HUDEP-2 (cell line): Measurements from ENCODE around the gene TRMT61A.
A peak's percentile ranks its signal among the peaks of the same experiment; 100 is the strongest.

Experiments used
- DNase-seq, 76 experiments: peaks; one replicate each; lab custom pipeline; 2025; ENCODE audit not compliant: unreplicated experiment in 76 of 76; lab: John Stamatoyannopoulos, UW

The TRMT61A gene

GRCh38 chr14:103533999-103534575 is 5.1 kb downstream of the TRMT61A start:
- DNase-seq, result no peak

- DNase-seq, result no peak
Measured at GRCh38 chr14:103534576-103535061, 5.6 kb downstream of the TRMT61A start.

DNA sequence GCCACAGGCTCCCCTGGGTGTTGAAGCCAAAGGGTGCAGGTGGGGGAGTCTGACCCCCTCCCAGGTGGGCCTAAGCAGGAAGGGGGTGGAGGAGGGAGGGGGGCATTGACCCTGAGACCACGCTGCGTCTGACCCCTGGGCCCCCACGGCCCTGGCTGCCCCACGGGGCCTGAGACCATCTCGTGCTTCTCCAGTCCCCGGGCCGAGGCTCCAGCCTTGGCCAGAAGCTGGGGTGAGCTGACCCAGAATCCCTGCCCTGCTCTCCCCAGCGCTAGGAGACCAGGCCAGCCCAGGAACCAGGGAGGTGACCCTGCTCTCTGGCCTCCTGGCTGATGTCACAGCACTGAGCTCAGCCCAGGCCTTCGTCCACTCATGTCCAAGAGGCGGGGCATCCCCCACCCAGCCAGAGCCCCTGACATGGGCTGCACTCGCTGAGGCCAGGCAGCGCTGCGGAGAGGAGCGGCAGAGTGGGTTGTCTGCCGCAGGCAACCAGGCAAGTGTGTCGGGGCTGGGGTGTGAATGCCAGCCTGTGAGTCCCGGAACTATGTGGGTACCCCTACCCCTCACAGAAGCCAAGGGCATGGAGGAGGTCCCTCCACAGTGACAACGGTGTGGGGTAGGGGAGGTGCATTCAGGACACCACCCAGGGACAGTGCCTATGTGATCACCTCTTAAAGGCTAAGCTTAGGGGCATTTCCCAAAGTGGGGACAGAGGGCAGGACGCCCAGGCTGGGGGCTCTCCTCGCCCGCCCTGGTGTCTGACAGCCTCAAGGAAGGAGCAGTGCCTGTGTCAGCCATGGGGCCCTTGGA is 6.3 kb downstream of the TRMT61A start:
- no peak for DNase-seq

DNA sequence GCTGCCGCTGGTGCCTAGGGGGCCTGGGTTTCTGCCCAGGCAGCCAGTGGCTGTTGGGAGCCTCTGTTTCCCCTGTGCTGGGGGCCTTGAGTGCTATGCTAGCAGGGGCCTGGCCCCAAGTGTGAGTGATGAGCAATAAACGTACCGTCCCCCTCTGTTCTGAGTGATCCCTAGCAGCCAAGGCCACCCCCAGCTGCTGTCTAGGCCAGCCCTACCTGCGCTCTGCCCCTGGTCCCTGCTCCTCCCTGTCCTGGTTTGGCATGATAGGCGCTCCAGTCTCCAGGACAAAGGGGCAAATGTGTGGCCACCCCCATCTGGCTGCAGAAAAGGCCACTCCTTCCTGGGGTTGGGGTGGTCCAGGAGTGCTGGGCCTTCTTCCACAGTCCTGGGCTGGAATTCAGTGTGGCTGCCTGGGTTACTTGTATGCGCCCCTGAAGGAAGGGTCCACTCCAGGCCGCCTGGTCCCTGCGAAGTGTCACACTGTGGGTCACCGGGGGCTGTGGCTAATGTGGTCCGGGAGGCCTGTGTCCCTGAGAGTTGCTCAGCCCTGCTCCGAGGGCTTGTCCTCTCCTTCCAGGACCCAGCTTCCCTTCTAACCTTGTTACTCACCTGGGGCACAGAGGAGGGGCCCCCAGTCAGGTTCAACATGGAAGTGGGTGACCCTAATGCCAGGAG is 7.0 kb downstream of the TRMT61A start:
- no peak for DNase-seq

GRCh38 chr14:103536693-103537092 is 7.7 kb downstream of the TRMT61A start:
- DNase-seq, result no peak

DNA sequence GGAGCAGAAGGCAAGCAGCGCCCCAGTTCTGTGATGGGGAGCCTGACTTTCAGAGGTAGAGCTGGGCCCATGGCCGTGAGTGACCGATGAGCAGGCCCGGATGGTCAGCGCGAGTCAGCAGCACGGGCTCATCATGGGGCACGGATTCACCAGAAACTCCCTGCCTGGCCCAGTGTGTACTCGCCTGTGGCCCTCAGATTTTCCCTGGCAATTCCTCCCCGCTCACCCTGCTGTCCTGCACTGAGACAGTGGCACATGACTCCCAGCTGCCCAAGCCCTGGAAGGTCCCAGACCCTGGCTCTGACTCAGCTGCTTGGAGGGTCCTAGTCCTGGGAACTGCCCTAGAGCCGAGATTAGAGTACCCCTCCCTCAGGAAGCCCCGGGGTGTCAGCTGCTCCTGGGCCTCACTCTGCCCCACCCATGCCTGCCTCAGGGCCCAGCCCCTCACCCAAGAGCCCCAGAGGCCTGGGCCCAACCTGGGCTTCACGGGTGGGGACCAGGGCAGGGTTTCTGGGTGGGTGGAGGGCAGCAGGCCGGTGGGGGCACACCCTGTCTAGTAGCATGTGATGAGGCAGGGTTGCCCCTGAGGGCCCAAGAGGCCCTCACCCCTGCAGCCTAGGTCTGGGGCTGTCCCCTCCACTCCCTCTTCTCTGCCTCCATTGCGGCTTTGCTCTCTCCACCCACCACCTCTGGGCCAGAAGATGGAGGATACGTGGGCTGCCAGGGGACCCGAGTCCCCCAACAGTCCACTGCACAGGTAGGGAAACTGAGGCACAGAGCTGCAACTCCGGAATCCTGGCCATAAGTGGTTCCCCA is 8.4 kb downstream of the TRMT61A start:
- no peak for DNase-seq

- DNase-seq, result no peak
Measured at GRCh38 chr14:103538291-103539055, 9.5 kb downstream of the TRMT61A start.

GRCh38 chr14:103539056-103539825 is 10.2 kb downstream of the TRMT61A start:
- DNase-seq, result no peak

GRCh38 chr14:103540821-103541708 is 12.1 kb downstream of the TRMT61A start:
- DNase-seq, result no peak

- no peak for DNase-seq
Measured at GRCh38 chr14:103541709-103542604, 13.0 kb downstream of the TRMT61A start.

- DNase-seq, result peak in 2 of 76 experiments; percentile 18 to 22
Measured at GRCh38 chr14:103542605-103543088, 13.7 kb downstream of the TRMT61A start.

- no peak for DNase-seq
Measured at GRCh38 chr14:103543140-103543539, 14.1 kb downstream of the TRMT61A start.

- no peak for DNase-seq
Measured at GRCh38 chr14:103543721-103544387, 14.9 kb downstream of the TRMT61A start.

- DNase-seq, result no peak
Measured at GRCh38 chr14:103544388-103545218, 15.6 kb downstream of the TRMT61A start.

DNA sequence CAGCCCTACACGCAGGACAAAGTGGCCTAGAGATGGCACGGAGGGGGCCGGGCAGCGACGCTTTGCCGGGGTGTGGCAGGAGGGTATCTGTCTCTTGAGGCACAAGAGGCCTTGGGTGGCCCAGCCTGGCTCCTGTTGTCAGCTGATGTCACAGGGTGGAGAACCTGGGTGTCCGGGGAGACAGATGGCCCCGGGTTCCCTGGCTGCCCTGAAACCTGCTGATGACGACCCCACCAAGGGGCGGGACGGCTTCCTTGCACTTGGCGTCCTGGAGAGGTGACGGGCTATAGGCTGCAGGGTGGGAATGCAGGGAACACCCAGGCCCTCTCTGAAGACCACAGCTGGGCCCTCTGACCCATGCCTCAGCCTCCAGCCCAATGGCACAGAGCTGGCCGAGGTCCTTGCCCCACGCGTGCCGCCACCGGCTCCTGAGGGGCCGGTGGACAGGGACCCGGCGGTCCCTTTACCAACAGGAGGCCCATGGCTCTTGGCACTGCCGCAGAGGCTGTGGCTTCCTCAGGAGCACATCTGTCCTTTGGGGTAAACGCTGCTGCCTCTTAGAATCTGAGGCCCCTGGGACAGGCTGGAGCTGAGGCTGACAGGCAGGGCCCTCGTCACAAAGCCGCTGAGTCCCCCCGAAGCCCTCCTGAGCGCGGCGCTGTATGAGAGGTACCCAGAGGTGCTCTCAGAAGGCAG is 16.4 kb downstream of the TRMT61A start:
- no peak for DNase-seq
